ENCODE data around the gene CDH4. TPM values are rescaled to one million over a fixed set of nuclear protein-coding genes. Genes with fewer than 3 reads are reported as not detected.

Gene CDH4
- total RNA-seq, 1 donor from 2014 or later: 8.3 TPM

- no peak for TF ChIP-seq CTCF (conservative IDR thresholded peaks at IDR 0.05)
- Mint-ChIP-seq H3K4me3 (no peak overlapping the region), H3K27ac (no peak overlapping the region), H3K4me1 (ENCODE audit: unreplicated experiment) (peaks cover 24% of the 10 kb centered on the region), H3K27me3 (peaks cover 30% of the 10 kb centered on the region), H3K36me3 (no peaks in the 10 kb centered on the region), H3K9me3 (no peaks in the 10 kb centered on the region)
- DNase-seq (ENCODE audit: extremely low spot score, unreplicated experiment): no peak
These were observed 438.1 kb downstream of the CDH4 start for GRCh38 chr20:61690150-61690549.

DNA sequence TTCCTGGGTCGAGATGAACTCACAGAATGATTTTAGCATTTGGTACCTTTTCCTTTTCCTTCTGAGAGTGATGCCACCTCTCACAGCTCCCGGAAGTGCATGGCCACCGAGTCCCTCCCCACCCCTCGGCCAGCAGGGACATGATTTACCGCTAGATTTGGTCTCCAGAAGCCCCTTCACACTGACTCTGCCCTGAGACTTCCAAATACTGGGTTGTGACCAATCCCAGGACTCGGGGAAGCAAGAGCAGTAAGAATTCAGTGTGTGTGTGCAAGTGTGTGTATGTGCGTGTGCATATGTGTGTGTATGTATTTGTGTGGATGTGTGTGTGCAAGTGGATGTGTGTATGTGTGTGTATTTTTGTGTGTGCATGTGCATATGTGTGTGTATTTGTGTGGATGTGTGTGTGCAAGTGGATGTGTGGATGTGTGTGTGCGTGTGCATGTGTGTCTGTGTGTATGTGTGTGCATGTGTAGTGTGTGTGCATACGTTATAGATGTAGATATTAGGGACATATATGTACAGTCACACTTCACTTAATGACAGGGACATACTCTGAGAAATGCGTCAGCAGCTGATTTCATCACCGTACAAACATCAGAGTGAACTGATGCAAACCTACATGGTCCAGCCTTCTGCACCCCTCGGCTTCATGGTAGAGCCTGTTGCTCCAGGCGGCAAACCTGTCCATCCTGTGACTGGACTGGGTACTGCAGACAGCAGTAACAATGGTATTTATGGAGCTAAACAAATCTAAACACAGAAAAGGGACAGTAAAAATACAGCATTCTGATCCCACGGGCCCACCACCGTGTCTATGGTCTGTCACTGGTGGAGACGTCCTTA lies 439.2 kb downstream of the CDH4 start:
- no peaks in the 10 kb centered on the region for H3K9me3 Mint-ChIP-seq
- H3K36me3 Mint-ChIP-seq: no peaks in the 10 kb centered on the region
- H3K27me3 Mint-ChIP-seq: peaks cover 24% of the 10 kb centered on the region
- H3K4me1 Mint-ChIP-seq (ENCODE audit: unreplicated experiment): peaks cover 24% of the 10 kb centered on the region
- H3K4me3 Mint-ChIP-seq: no peak overlapping the region
- peak; percentile 22 for TF ChIP-seq CTCF (conservative IDR thresholded peaks at IDR 0.05)
- no peak for DNase-seq (ENCODE audit: extremely low spot score, unreplicated experiment)
- H3K27ac Mint-ChIP-seq: no peak overlapping the region

GRCh38 chr20:61691978-61692377 lies 439.9 kb downstream of the CDH4 start:
- H3K4me3 Mint-ChIP-seq: no peak overlapping the region
- peaks cover 23% of the 10 kb centered on the region for H3K27me3 Mint-ChIP-seq
- no peak overlapping the region for H3K27ac Mint-ChIP-seq
- no peaks in the 10 kb centered on the region for H3K36me3 Mint-ChIP-seq
- H3K9me3 Mint-ChIP-seq: no peaks in the 10 kb centered on the region
- TF ChIP-seq CTCF (conservative IDR thresholded peaks at IDR 0.05): no peak
- no peak for DNase-seq (ENCODE audit: extremely low spot score, unreplicated experiment)
- peaks cover 21% of the 10 kb centered on the region for H3K4me1 Mint-ChIP-seq (ENCODE audit: unreplicated experiment)

GRCh38 chr20:61692479-61692878 lies 440.4 kb downstream of the CDH4 start:
- TF ChIP-seq CTCF (conservative IDR thresholded peaks at IDR 0.05): no peak
- Mint-ChIP-seq H3K4me1 (ENCODE audit: unreplicated experiment) (peaks cover 16% of the 10 kb centered on the region), H3K27ac (peak overlapping the region; percentile 5), H3K4me3 (no peak overlapping the region), H3K9me3 (no peaks in the 10 kb centered on the region), H3K27me3 (peaks cover 21% of the 10 kb centered on the region), H3K36me3 (no peaks in the 10 kb centered on the region)
- DNase-seq (ENCODE audit: extremely low spot score, unreplicated experiment): no peak

DNA sequence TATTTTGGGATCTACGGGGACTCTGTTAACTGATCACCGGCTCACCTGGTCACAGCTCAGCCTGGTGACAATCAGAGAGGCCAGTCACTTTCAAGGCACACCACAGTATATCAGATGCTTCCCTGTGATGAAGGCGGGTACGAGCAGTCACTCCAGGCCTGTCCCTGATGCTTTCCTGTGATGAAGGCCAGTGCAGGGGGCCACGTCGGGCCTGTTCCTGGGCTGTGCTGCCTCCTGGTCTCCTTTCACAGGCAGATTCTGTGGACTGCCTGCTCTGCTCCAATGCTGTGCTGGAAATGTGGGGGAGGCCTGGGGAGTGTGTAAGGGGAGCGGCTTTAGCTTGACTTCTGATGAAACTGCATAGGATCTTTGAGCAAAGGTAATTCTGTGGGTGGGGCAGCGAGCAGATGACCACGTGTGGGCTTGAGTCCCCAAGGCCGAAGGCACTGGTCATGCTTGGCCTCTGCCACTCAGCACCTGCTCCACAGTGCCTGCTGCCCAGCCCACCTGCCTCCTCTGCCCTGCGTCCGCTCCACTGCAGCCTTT lies 441.1 kb downstream of the CDH4 start:
- Mint-ChIP-seq H3K4me3 (no peak overlapping the region), H3K9me3 (no peaks in the 10 kb centered on the region), H3K4me1 (ENCODE audit: unreplicated experiment) (peaks cover 13% of the 10 kb centered on the region), H3K36me3 (no peaks in the 10 kb centered on the region), H3K27ac (peak overlapping the region; percentile 5), H3K27me3 (peaks cover 19% of the 10 kb centered on the region)
- TF ChIP-seq CTCF (conservative IDR thresholded peaks at IDR 0.05): no peak
- DNase-seq (ENCODE audit: extremely low spot score, unreplicated experiment): no peak
